ES-I3 (cell line): ENCODE data around the gene MRAP2.
A peak's percentile ranks its signal among the peaks of the same experiment; 100 is the strongest.
"Not testable (repeated sequence)": the region's sequence is repeated elsewhere in the genome, so short reads cannot be mapped to it uniquely, and the experiment has no call there.

ENCODE experiments used
- H3K36me3 ChIP-seq: 2 replicates; pipeline ENCODE4 v1.6.1; 2013; ENCODE audit warnings: mild to moderate bottlenecking, low read length, control low read depth, moderate library complexity; ENCODE audit not compliant: insufficient read depth
- H3K4me1 ChIP-seq: 2 replicates; pipeline ENCODE4 v1.6.1; 2013; ENCODE audit warnings: mild to moderate bottlenecking, control low read depth, low read length; ENCODE audit not compliant: insufficient read depth
- H3K9ac ChIP-seq: 2 replicates; pipeline ENCODE4 v1.6.1; 2013; ENCODE audit warnings: low read depth, mild to moderate bottlenecking, low read length, moderate library complexity
- H3K9me3 ChIP-seq: 2 replicates; pipeline ENCODE4 v1.6.1; 2013; ENCODE audit warnings: mild to moderate bottlenecking, low read length, moderate library complexity; ENCODE audit not compliant: control insufficient read depth, insufficient read depth

The MRAP2 gene

GRCh38 chr6:84018453-84019061 is 15.0 kb upstream of the MRAP2 start:
- 0 out of 2 replicates have a peak, but pooled peaks cover 5% of the 10 kb centered on the region for H3K4me1 ChIP-seq
- H3K9ac ChIP-seq, result peak overlapping the region; percentile 27; the same call in 1 of the 2 replicates
- no peaks in the 10 kb centered on the region for H3K9me3 ChIP-seq
- H3K36me3 ChIP-seq, result no peaks in the 10 kb centered on the region

GRCh38 chr6:84019141-84019841 is 14.3 kb upstream of the MRAP2 start:
- Histone ChIP-seq H3K4me1 (0 out of 2 replicates have a peak, but pooled peaks cover 5% of the 10 kb centered on the region), H3K36me3 (no peaks in the 10 kb centered on the region)

GRCh38 chr6:84019842-84020211 is 13.7 kb upstream of the MRAP2 start:
- H3K9me3 ChIP-seq, result no peaks in the 10 kb centered on the region
- H3K36me3 ChIP-seq, result no peaks in the 10 kb centered on the region
- no peak overlapping the region; the same call in 1 of the 2 replicates for H3K9ac ChIP-seq
- H3K4me1 ChIP-seq, result 0 out of 2 replicates have a peak, but pooled peaks cover 5% of the 10 kb centered on the region

More at GRCh38 chr6:84019141-84019841, 14.3 kb upstream of the MRAP2 start:
- peak overlapping the region; percentile 27; the same call in 1 of the 2 replicates for H3K9ac ChIP-seq
- H3K9me3 ChIP-seq, result no peaks in the 10 kb centered on the region

GRCh38 chr6:84021625-84022024 is 11.9 kb upstream of the MRAP2 start:
- no peak overlapping the region for H3K9ac ChIP-seq
- no peaks in the 10 kb centered on the region for H3K36me3 ChIP-seq
- H3K9me3 ChIP-seq, result no peaks in the 10 kb centered on the region
- 0 out of 2 replicates have a peak, but pooled peaks cover 5% of the 10 kb centered on the region for H3K4me1 ChIP-seq

GRCh38 chr6:84026721-84027164 is 6.8 kb upstream of the MRAP2 start:
- Histone ChIP-seq H3K4me1 (no peaks in the 10 kb centered on the region), H3K9ac (no peak overlapping the region)

GRCh38 chr6:84027340-84028181 is 6.0 kb upstream of the MRAP2 start:
- Histone ChIP-seq H3K4me1 (no peaks in the 10 kb centered on the region), H3K9ac (no peak overlapping the region), H3K9me3 (no peaks in the 10 kb centered on the region), H3K36me3 (no peaks in the 10 kb centered on the region)

More at GRCh38 chr6:84026721-84027164, 6.8 kb upstream of the MRAP2 start:
- Histone ChIP-seq H3K36me3 (no peaks in the 10 kb centered on the region), H3K9me3 (no peaks in the 10 kb centered on the region)

- Histone ChIP-seq H3K36me3 (no peaks in the 10 kb centered on the region), H3K4me1 (no peaks in the 10 kb centered on the region), H3K9ac (no peak overlapping the region), H3K9me3 (no peaks in the 10 kb centered on the region)
Observed at GRCh38 chr6:84028350-84028749, 5.2 kb upstream of the MRAP2 start.

- H3K9ac ChIP-seq, H3K4me1 ChIP-seq, H3K9me3 ChIP-seq, H3K36me3 ChIP-seq: not testable (repeated sequence)
Observed at GRCh38 chr6:84032000-84032399, 1.6 kb upstream of the MRAP2 start.

GRCh38 chr6:84035484-84035883 is 1.9 kb downstream of the MRAP2 start:
- Histone ChIP-seq H3K9ac (no peak overlapping the region), H3K36me3 (no peaks in the 10 kb centered on the region), H3K9me3 (peaks cover 5% of the 10 kb centered on the region; the same call in 1 of the 2 replicates), H3K4me1 (0 out of 2 replicates have a peak, but pooled peaks cover 7% of the 10 kb centered on the region)

GRCh38 chr6:84037425-84038089 is 4.0 kb downstream of the MRAP2 start:
- no peaks in the 10 kb centered on the region for H3K36me3 ChIP-seq
- H3K9me3 ChIP-seq, result peaks cover 5% of the 10 kb centered on the region; the same call in 1 of the 2 replicates
- H3K4me1 ChIP-seq, result 0 out of 2 replicates have a peak, but pooled peaks cover 7% of the 10 kb centered on the region
- H3K9ac ChIP-seq, result no peak overlapping the region

- Histone ChIP-seq H3K9me3 (peaks cover 5% of the 10 kb centered on the region), H3K9ac (no peak overlapping the region), H3K4me1 (no peaks in the 10 kb centered on the region), H3K36me3 (no peaks in the 10 kb centered on the region)
Observed at GRCh38 chr6:84042603-84043002, 9.0 kb downstream of the MRAP2 start.

GRCh38 chr6:84043555-84043954 is 10.0 kb downstream of the MRAP2 start:
- Histone ChIP-seq H3K9me3 (no peaks in the 10 kb centered on the region; the same call in 1 of the 2 replicates), H3K4me1 (no peaks in the 10 kb centered on the region), H3K36me3 (no peaks in the 10 kb centered on the region), H3K9ac (no peak overlapping the region)

GRCh38 chr6:84046755-84047154 is 13.2 kb downstream of the MRAP2 start:
- no peaks in the 10 kb centered on the region for H3K4me1 ChIP-seq
- H3K9ac ChIP-seq, result no peak overlapping the region
- no peaks in the 10 kb centered on the region; the same call in 1 of the 2 replicates for H3K9me3 ChIP-seq
- H3K36me3 ChIP-seq, result no peaks in the 10 kb centered on the region

- Histone ChIP-seq H3K4me1 (peaks cover 7% of the 10 kb centered on the region), H3K9ac (no peak overlapping the region), H3K36me3 (no peaks in the 10 kb centered on the region), H3K9me3 (no peaks in the 10 kb centered on the region)
Observed at GRCh38 chr6:84048588-84048987, 15.0 kb downstream of the MRAP2 start.
